HepG2 (cell line): ENCODE results near the gene MRPL50. TPM values are rescaled to one million over a fixed set of nuclear protein-coding genes. Genes with fewer than 3 reads are reported as not detected.
A peak's percentile ranks its signal among the peaks of the same experiment; 100 is the strongest.

Experiments
- ASH2L ChIP-seq: fragments of 300-600, 200-600 bp; sonication (generic); IDR thresholded peaks from 2 replicates; pipeline ENCODE4 v1.7.0; 2017; ENCODE audit warnings: low read depth, mild to moderate bottlenecking, moderate library complexity, mixed read lengths, low read length; ENCODE audit not compliant: insufficient read length
- ETV5 ChIP-seq: IDR thresholded peaks from 2 replicates; pipeline ENCODE4 v1.6.1; 2018; ENCODE audit warnings: missing biosample characterization, missing genetic modification reagents, inconsistent platforms, borderline replicate concordance
- GLI4 ChIP-seq: sonication (generic); formaldehyde crosslinking; IDR thresholded peaks from 2 replicates; pipeline ENCODE4 v1.5.1; 2020; ENCODE audit warnings: missing genetic modification reagents, mild to moderate bottlenecking, moderate library complexity, borderline replicate concordance
- KAT2B ChIP-seq: fragments of 150-350 bp; IDR thresholded peaks from 2 replicates; pipeline ENCODE4 v1.6.1; 2014; ENCODE audit warnings: low read depth, low read length, borderline replicate concordance
- KLF9 ChIP-seq: IDR thresholded peaks from 2 replicates; pipeline ENCODE4 v1.6.1; 2016; ENCODE audit warnings: low read depth
- MEF2D ChIP-seq: sonication (generic); formaldehyde crosslinking; IDR thresholded peaks from 2 replicates; pipeline ENCODE4 v1.5.1; 2020; ENCODE audit warnings: mild to moderate bottlenecking, missing genetic modification reagents
- NR2C2 ChIP-seq: sonication (generic); formaldehyde crosslinking; IDR thresholded peaks from 2 replicates; pipeline ENCODE4 v1.4.0; 2020; ENCODE audit warnings: missing genetic modification reagents, mild to moderate bottlenecking, moderate library complexity, borderline replicate concordance
- PRMT3 ChIP-seq: sonication (generic); formaldehyde crosslinking; IDR thresholded peaks from 2 replicates; pipeline ENCODE4 v1.8.1; 2022; ENCODE audit warnings: low read depth, mild to moderate bottlenecking, moderate library complexity, missing genetic modification reagents, borderline replicate concordance
- REXO4 ChIP-seq: sonication (generic); formaldehyde crosslinking; IDR thresholded peaks from 2 replicates; pipeline ENCODE4 v1.8.0; 2022; ENCODE audit warnings: missing genetic modification reagents, mild to moderate bottlenecking, borderline replicate concordance
- RORA ChIP-seq: sonication (generic); formaldehyde crosslinking; IDR thresholded peaks from 2 replicates; pipeline ENCODE4 v1.5.0; 2020; ENCODE audit warnings: mild to moderate bottlenecking, missing genetic modification reagents, moderate library complexity
- SRF ChIP-seq: IDR thresholded peaks from 2 replicates; pipeline ENCODE4 v1.6.1; 2011; ENCODE audit warnings: mild to moderate bottlenecking, low read depth, low read length, moderate library complexity
- STAT6 ChIP-seq: sonication (generic); formaldehyde crosslinking; IDR thresholded peaks from 2 replicates; pipeline ENCODE4 v1.4.0; 2020; ENCODE audit warnings: missing genetic modification reagents, mild to moderate bottlenecking, borderline replicate concordance
- ZBTB4 ChIP-seq: sonication (generic); formaldehyde crosslinking; IDR thresholded peaks from 2 replicates; pipeline ENCODE4 v1.4.0; 2020; ENCODE audit warnings: missing genetic modification reagents, mild to moderate bottlenecking, borderline replicate concordance
- ZBTB49 ChIP-seq: sonication (generic); formaldehyde crosslinking; IDR thresholded peaks from 2 replicates; pipeline ENCODE4 v1.4.0; 2020; ENCODE audit warnings: missing genetic modification reagents, borderline replicate concordance
- ZNF331 ChIP-seq: sonication (generic); formaldehyde crosslinking; IDR thresholded peaks from 2 replicates; pipeline ENCODE4 v1.4.0; 2020; ENCODE audit warnings: missing genetic modification reagents
- ZNF510 ChIP-seq: sonication (generic); formaldehyde crosslinking; IDR thresholded peaks from 2 replicates; pipeline ENCODE4 v1.4.0; 2020; ENCODE audit warnings: low read depth, mild to moderate bottlenecking, missing genetic modification reagents
- ZNF557 ChIP-seq: sonication (generic); formaldehyde crosslinking; IDR thresholded peaks from 2 replicates; pipeline ENCODE4 v1.4.0; 2020; ENCODE audit warnings: missing genetic modification reagents
- ZNF710 ChIP-seq: sonication (generic); formaldehyde crosslinking; IDR thresholded peaks from 2 replicates; pipeline ENCODE4 v1.5.0; 2020; ENCODE audit warnings: mild to moderate bottlenecking, missing genetic modification reagents, borderline replicate concordance
- polyA plus RNA-seq, 8 experiments: library from polyadenylated mRNA; depleted of rRNA in 3 of 8; stranded (reverse) in 7 of 8; unstranded in 1 of 8; fragments of >200 nt; fragmentation: Illumina TruSeq in 4 of 8; extraction: Trizol in 4 of 8; gene quantifications; 2 replicates each; pipeline versions ENCODE4 v1.2.1 to v1.2.3, GENCODE V29; 2011 to 2016; ENCODE audit warnings: low read depth in 4 of 8, missing spikeins in 1 of 8, mixed read lengths in 1 of 8; ENCODE audit not compliant: insufficient read depth in 1 of 8
- total RNA-seq, 5 experiments: library from RNA; depleted of rRNA; stranded (reverse); fragments of >200 nt; fragmentation: Illumina TruSeq; extraction: Trizol; gene quantifications; 2 replicates each; pipeline ENCODE4 v1.2.3, GENCODE V29; 2016; ENCODE audit warnings: low read depth in 1 of 5

Gene MRPL50
- total and polyA plus RNA-seq, 2 of the 13 experiments (the other 11 are each of a cell fraction or from before 2014, with no cell fraction given): 37.1 to 70.0 TPM

- TF ChIP-seq ZNF710 (CRISPR knock-in tag) (peak; percentile 67; the same call in 1 of the 2 replicates), ZBTB4 (CRISPR knock-in tag) (no peak), ZNF331 (peak; percentile 28; the same call in 1 of the 2 replicates), KLF9 (CRISPR knock-in tag) (peak; percentile 84; the same call in 1 of the 2 replicates), ZNF510 (0 out of 2 replicates have a peak, but pooled peaks have one; percentile 69), REXO4 (CRISPR knock-in tag) (no peak), MEF2D (CRISPR knock-in tag) (no peak), KAT2B (no peak), GLI4 (CRISPR knock-in tag) (no peak), RORA (CRISPR knock-in tag) (no peak; the same call in 1 of the 2 replicates), NR2C2 (CRISPR knock-in tag) (0 out of 2 replicates have a peak, but pooled peaks have one; percentile 35), SRF (no peak), ASH2L (peak; percentile 64), STAT6 (CRISPR knock-in tag) (0 out of 2 replicates have a peak, but pooled peaks have one; percentile 77), ZBTB49 (CRISPR knock-in tag) (no peak), PRMT3 (CRISPR knock-in tag) (no peak), ZNF557 (CRISPR knock-in tag) (no peak), ETV5 (CRISPR knock-in tag) (no peak)
These were observed 32.2 kb downstream of the MRPL50 start (continued) for GRCh38 chr9:101366038-101366756.
